ENCODE data around the gene ITCH.

The ITCH gene

DNA sequence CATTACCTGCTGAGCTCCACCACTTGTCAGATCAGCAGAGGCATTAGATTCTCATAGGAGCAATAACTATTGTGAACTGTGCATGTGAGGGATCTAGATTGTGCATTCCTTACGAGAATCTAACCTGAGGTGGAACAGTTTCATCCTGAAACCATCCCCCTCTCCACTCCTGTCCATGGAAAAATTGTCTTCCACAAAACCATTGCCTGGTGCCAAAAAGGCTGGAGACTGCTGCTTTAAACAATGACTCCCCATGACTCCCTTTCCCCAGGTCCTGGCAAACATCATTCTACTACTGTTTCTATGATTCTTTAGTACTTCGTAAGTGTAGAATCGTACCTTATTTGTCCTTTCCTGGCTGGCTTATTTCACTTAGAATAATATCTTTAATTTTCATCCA, 143.4 kb downstream of the ITCH start:
- Histone ChIP-seq H2AFZ (ENCODE audit: low read length) (no peak overlapping the region), H4K91ac (ENCODE audit: low read depth, low read length, poor library complexity) (no peak overlapping the region), H3K4me2 (ENCODE audit: insufficient read depth, low read length, poor library complexity, severe bottlenecking) (no peak overlapping the region), H2BK12ac (ENCODE audit: low read length) (no peak overlapping the region), H3K9ac (ENCODE audit: low read depth, low read length, poor library complexity) (no peak overlapping the region), H3K18ac (ENCODE audit: low read length) (no peak overlapping the region), H3K79me1 (ENCODE audit: low read depth, low read length) (peaks cover 2% of the 10 kb centered on the region), H3K27me3 (ENCODE audit: control insufficient read depth in 3 of 3, insufficient read depth in 3 of 3, low read depth in 1 of 3, low read length in 3 of 3) (no peaks in the 10 kb centered on the region), H3K4me1 (ENCODE audit: control insufficient read depth in 2 of 2, insufficient read depth in 1 of 2, low read depth in 1 of 2, low read length in 2 of 2) (no peaks in the 10 kb centered on the region), H2BK120ac (ENCODE audit: low read depth, low read length) (no peak overlapping the region), H3K23ac (ENCODE audit: low read depth, low read length, poor library complexity) (no peak overlapping the region), H3K27ac (replicated peaks; ENCODE audit: low read length) (no peak overlapping the region), H2AK5ac (ENCODE audit: low read depth, low read length) (no peak overlapping the region), H3K9me3 (replicated peaks in 1 of 2; ENCODE audit: control insufficient read depth in 2 of 2, insufficient read depth in 1 of 2, low read depth in 1 of 2, low read length in 2 of 2) (no peaks in the 10 kb centered on the region), H3K4ac (ENCODE audit: low read length) (no peak overlapping the region), H3K36me3 (replicated peaks in 1 of 2; ENCODE audit: control insufficient read depth in 2 of 2, insufficient read depth in 2 of 2, low read length in 2 of 2) (peaks cover 11 to 92% of the 10 kb centered on the region in 2 donors), H3K14ac (ENCODE audit: low read length) (no peak overlapping the region), H2BK15ac (ENCODE audit: low read length) (no peak overlapping the region), H2BK5ac (ENCODE audit: low read length) (no peak overlapping the region), H4K8ac (ENCODE audit: low read depth, low read length) (no peak overlapping the region), H3K4me3 (ENCODE audit: low read length in 2 of 2) (no peak overlapping the region)
- WGBS, 2 donors (ENCODE audit: extremely low coverage in 2 of 2, insufficient read length in 2 of 2, insufficient replicate concordance in 1 of 2), result no CpG with 5 or more reads among the region's 3 CpGs
- no peak for DNase-seq (ENCODE audit: low spot score)

DNA sequence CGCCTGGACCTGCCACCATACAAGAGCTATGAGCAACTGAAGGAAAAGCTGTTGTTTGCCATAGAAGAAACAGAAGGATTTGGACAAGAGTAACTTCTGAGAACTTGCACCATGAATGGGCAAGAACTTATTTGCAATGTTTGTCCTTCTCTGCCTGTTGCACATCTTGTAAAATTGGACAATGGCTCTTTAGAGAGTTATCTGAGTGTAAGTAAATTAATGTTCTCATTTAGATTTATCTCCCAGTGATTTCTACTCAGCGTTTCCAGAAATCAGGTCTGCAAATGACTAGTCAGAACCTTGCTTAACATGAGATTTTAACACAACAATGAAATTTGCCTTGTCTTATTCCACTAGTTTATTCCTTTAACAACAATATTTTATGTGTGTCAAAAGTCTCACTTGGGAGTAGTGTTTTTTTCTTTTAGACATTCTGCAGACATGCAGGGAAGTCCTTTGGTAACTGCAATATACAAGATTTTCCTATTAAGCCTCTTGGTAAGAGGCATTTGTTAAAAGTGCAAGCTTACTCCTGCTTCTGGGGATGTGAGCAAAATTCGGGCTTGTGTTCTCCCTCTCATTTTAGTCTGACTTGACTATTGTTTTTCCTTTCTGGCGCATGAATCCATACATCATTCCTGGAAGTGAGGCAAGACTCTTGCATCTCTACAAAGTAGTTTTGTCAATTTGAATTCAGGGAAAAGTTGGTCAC, 144.8 kb downstream of the ITCH start:
- Histone ChIP-seq H3K23ac (ENCODE audit: low read depth, low read length, poor library complexity) (no peak overlapping the region), H2BK5ac (ENCODE audit: low read length) (no peak overlapping the region), H3K9me3 (replicated peaks in 1 of 2; ENCODE audit: control insufficient read depth in 2 of 2, insufficient read depth in 1 of 2, low read depth in 1 of 2, low read length in 2 of 2) (no peaks in the 10 kb centered on the region), H3K27ac (replicated peaks; ENCODE audit: low read length) (no peak overlapping the region), H2BK120ac (ENCODE audit: low read depth, low read length) (no peak overlapping the region), H3K9ac (ENCODE audit: low read depth, low read length, poor library complexity) (no peak overlapping the region), H3K4ac (ENCODE audit: low read length) (no peak overlapping the region), H4K91ac (ENCODE audit: low read depth, low read length, poor library complexity) (no peak overlapping the region), H4K8ac (ENCODE audit: low read depth, low read length) (no peak overlapping the region), H2BK15ac (ENCODE audit: low read length) (no peak overlapping the region), H2BK12ac (ENCODE audit: low read length) (no peak overlapping the region), H3K4me3 (ENCODE audit: low read length in 2 of 2) (no peak overlapping the region), H2AFZ (ENCODE audit: low read length) (no peak overlapping the region), H3K79me1 (ENCODE audit: low read depth, low read length) (peaks cover 2% of the 10 kb centered on the region), H3K27me3 (ENCODE audit: control insufficient read depth in 3 of 3, insufficient read depth in 3 of 3, low read depth in 1 of 3, low read length in 3 of 3) (no peaks in the 10 kb centered on the region), H3K4me1 (ENCODE audit: control insufficient read depth in 2 of 2, insufficient read depth in 1 of 2, low read depth in 1 of 2, low read length in 2 of 2) (no peaks in the 10 kb centered on the region), H3K36me3 (replicated peaks in 1 of 2; ENCODE audit: control insufficient read depth in 2 of 2, insufficient read depth in 2 of 2, low read length in 2 of 2) (peaks cover 11 to 97% of the 10 kb centered on the region in 2 donors), H3K18ac (ENCODE audit: low read length) (no peak overlapping the region), H3K4me2 (ENCODE audit: insufficient read depth, low read length, poor library complexity, severe bottlenecking) (no peak overlapping the region), H2AK5ac (ENCODE audit: low read depth, low read length) (no peak overlapping the region), H3K14ac (ENCODE audit: low read length) (no peak overlapping the region)
- WGBS, 2 donors (ENCODE audit: extremely low coverage in 2 of 2, insufficient read length in 2 of 2, insufficient replicate concordance in 1 of 2), result no CpG with 5 or more reads among the region's 4 CpGs
- no peak for DNase-seq (ENCODE audit: low spot score)

DNA sequence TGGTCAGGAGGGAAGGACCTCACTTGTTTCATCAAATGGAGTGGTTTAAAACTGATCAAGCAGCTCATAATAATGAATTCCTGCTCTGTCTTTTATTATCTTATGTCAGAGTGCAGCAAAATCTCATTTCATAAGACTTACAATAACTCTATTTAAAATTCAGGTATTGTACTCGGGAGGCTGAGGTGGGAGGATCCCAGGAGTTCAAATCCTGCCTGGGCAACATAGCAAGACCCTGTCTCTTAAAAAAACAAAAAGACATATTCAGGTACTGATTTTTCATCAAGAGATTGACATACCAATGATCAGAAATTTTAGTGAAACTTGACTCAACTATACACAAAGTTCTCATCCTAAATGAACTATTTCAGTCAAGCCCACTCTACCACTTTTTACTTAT, 147.5 kb downstream of the ITCH start:
- Histone ChIP-seq H3K27me3 (ENCODE audit: control insufficient read depth in 3 of 3, insufficient read depth in 3 of 3, low read depth in 1 of 3, low read length in 3 of 3) (no peaks in the 10 kb centered on the region), H3K4me3 (ENCODE audit: low read length in 2 of 2) (no peak overlapping the region), H2BK120ac (ENCODE audit: low read depth, low read length) (no peak overlapping the region), H3K18ac (ENCODE audit: low read length) (no peak overlapping the region), H2BK12ac (ENCODE audit: low read length) (no peak overlapping the region), H3K4ac (ENCODE audit: low read length) (no peak overlapping the region), H3K4me2 (ENCODE audit: insufficient read depth, low read length, poor library complexity, severe bottlenecking) (no peak overlapping the region), H4K91ac (ENCODE audit: low read depth, low read length, poor library complexity) (no peak overlapping the region), H3K9me3 (replicated peaks in 1 of 2; ENCODE audit: control insufficient read depth in 2 of 2, insufficient read depth in 1 of 2, low read depth in 1 of 2, low read length in 2 of 2) (no peaks in the 10 kb centered on the region), H3K23ac (ENCODE audit: low read depth, low read length, poor library complexity) (no peak overlapping the region), H3K14ac (ENCODE audit: low read length) (no peak overlapping the region), H2AK5ac (ENCODE audit: low read depth, low read length) (no peak overlapping the region), H2AFZ (ENCODE audit: low read length) (no peak overlapping the region), H3K9ac (ENCODE audit: low read depth, low read length, poor library complexity) (no peak overlapping the region), H3K36me3 (replicated peaks in 1 of 2; ENCODE audit: control insufficient read depth in 2 of 2, insufficient read depth in 2 of 2, low read length in 2 of 2) (peaks cover 6 to 75% of the 10 kb centered on the region in 2 donors), H2BK15ac (ENCODE audit: low read length) (no peak overlapping the region), H3K4me1 (ENCODE audit: control insufficient read depth in 2 of 2, insufficient read depth in 1 of 2, low read depth in 1 of 2, low read length in 2 of 2) (peaks cover 0 to under 1% of the 10 kb centered on the region in 2 donors), H4K8ac (ENCODE audit: low read depth, low read length) (no peak overlapping the region), H2BK5ac (ENCODE audit: low read length) (no peak overlapping the region), H3K27ac (replicated peaks; ENCODE audit: low read length) (no peak overlapping the region), H3K79me1 (ENCODE audit: low read depth, low read length) (peaks cover 2% of the 10 kb centered on the region)
- DNase-seq (ENCODE audit: low spot score), result no peak
- no CpG with 5 or more reads among the region's 1 CpG for WGBS, 2 donors (ENCODE audit: extremely low coverage in 2 of 2, insufficient read length in 2 of 2, insufficient replicate concordance in 1 of 2)

DNA sequence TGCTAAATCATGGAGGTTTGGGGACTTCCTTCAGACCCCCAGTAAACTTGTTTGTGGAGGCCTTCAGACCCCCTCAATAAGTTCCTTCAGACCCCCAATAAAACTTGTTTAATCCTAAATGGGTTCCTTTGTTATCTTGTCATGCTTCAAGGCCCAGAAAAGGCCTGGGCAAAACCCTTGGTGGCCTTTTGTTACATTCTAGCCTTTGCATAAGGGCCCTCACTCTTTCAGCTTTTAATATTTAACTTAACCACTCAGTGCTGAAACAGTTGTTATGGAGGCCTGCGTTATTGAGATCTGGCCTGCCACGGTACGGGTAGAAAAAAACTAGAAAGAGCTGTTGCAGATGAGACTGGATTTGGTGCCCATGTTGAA, 148.8 kb downstream of the ITCH start:
- no peak for DNase-seq (ENCODE audit: low spot score)
- whole genome bisulfite sequencing, 2 donors (ENCODE audit: extremely low coverage in 2 of 2, insufficient read length in 2 of 2, insufficient replicate concordance in 1 of 2), result no CpG with 5 or more reads among the region's 3 CpGs
- Histone ChIP-seq H3K9ac (ENCODE audit: low read depth, low read length, poor library complexity) (no peak overlapping the region), H3K4me1 (ENCODE audit: control insufficient read depth in 2 of 2, insufficient read depth in 1 of 2, low read depth in 1 of 2, low read length in 2 of 2) (peaks cover 0 to 2% of the 10 kb centered on the region in 2 donors), H4K8ac (ENCODE audit: low read depth, low read length) (no peak overlapping the region), H2AFZ (ENCODE audit: low read length) (no peak overlapping the region), H3K23ac (ENCODE audit: low read depth, low read length, poor library complexity) (no peak overlapping the region), H2BK120ac (ENCODE audit: low read depth, low read length) (no peak overlapping the region), H3K27me3 (ENCODE audit: control insufficient read depth in 3 of 3, insufficient read depth in 3 of 3, low read depth in 1 of 3, low read length in 3 of 3) (no peaks in the 10 kb centered on the region), H3K27ac (replicated peaks; ENCODE audit: low read length) (no peak overlapping the region), H2AK5ac (ENCODE audit: low read depth, low read length) (no peak overlapping the region), H3K36me3 (replicated peaks in 1 of 2; ENCODE audit: control insufficient read depth in 2 of 2, insufficient read depth in 2 of 2, low read length in 2 of 2) (peaks cover 6 to 62% of the 10 kb centered on the region in 2 donors), H4K91ac (ENCODE audit: low read depth, low read length, poor library complexity) (no peak overlapping the region), H3K4me3 (ENCODE audit: low read length in 2 of 2) (no peak overlapping the region), H2BK5ac (ENCODE audit: low read length) (no peak overlapping the region), H3K4me2 (ENCODE audit: insufficient read depth, low read length, poor library complexity, severe bottlenecking) (no peak overlapping the region), H3K9me3 (replicated peaks in 1 of 2; ENCODE audit: control insufficient read depth in 2 of 2, insufficient read depth in 1 of 2, low read depth in 1 of 2, low read length in 2 of 2) (no peaks in the 10 kb centered on the region), H3K14ac (ENCODE audit: low read length) (no peak overlapping the region), H2BK12ac (ENCODE audit: low read length) (no peak overlapping the region), H3K18ac (ENCODE audit: low read length) (no peak overlapping the region), H2BK15ac (ENCODE audit: low read length) (no peak overlapping the region), H3K79me1 (ENCODE audit: low read depth, low read length) (peaks cover 1% of the 10 kb centered on the region), H3K4ac (ENCODE audit: low read length) (no peak overlapping the region)
